Ureter (tissue), 1 donor: ENCODE measurements around the gene TTLL1. TPM values are rescaled to one million over a fixed set of nuclear protein-coding genes. Genes with fewer than 3 reads are reported as not detected.

Experiments
- DNase-seq: peaks from one replicate; pipeline ENCODE4 v3.0.0-alpha.2; 2020; ENCODE audit warnings: low spot score
- total RNA-seq: library from RNA; stranded (reverse); gene quantifications from one replicate; pipeline ENCODE4 v1.2.4, GENCODE V29; 2023
- donor health status: DM: yes; HTN: yes; CAD: no.

TTLL1 gene
- total RNA-seq, result 12.9 TPM

- peak; percentile 88 for DNase-seq
These were observed at the start of gene TTLL1 for GRCh38 chr22:43088984-43089717. TSS of gene TTLL1 (minus strand) at chr22:43089391. CDS start at chr22:43075586, 13,805 bp downstream.

- no peak for DNase-seq
These were observed 47.6 kb upstream of the TTLL1 start for GRCh38 chr22:43136801-43137200.

GRCh38 chr22:43136255-43136654, 47.1 kb upstream of the TTLL1 start:
- DNase-seq, result no peak

- DNase-seq, result no peak
These were observed 46.4 kb upstream of the TTLL1 start for GRCh38 chr22:43135565-43135964.

GRCh38 chr22:43134553-43134952, 45.4 kb upstream of the TTLL1 start:
- DNase-seq, result no peak

- DNase-seq, result no peak
These were observed 44.2 kb upstream of the TTLL1 start for GRCh38 chr22:43133401-43133800.

GRCh38 chr22:43131773-43132501, 42.7 kb upstream of the TTLL1 start:
- no peak for DNase-seq

- no peak for DNase-seq
These were observed 40.5 kb upstream of the TTLL1 start for GRCh38 chr22:43129426-43130425.

- no peak for DNase-seq
These were observed 39.8 kb upstream of the TTLL1 start for GRCh38 chr22:43128928-43129424.

- no peak for DNase-seq
These were observed 38.9 kb upstream of the TTLL1 start for GRCh38 chr22:43128116-43128515.

- peak; percentile 59 for DNase-seq
These were observed 38.1 kb upstream of the TTLL1 start for GRCh38 chr22:43127166-43127908.

- peak; percentile 60 for DNase-seq
These were observed 37.4 kb upstream of the TTLL1 start for GRCh38 chr22:43126501-43127165.

- no peak for DNase-seq
These were observed 29.8 kb upstream of the TTLL1 start for GRCh38 chr22:43118953-43119458.

GRCh38 chr22:43118024-43118849, 29.0 kb upstream of the TTLL1 start:
- no peak for DNase-seq

GRCh38 chr22:43116932-43117331, 27.7 kb upstream of the TTLL1 start:
- no peak for DNase-seq

GRCh38 chr22:43114958-43115357, 25.8 kb upstream of the TTLL1 start:
- DNase-seq, result peak; percentile 72

GRCh38 chr22:43113526-43114251, 24.5 kb upstream of the TTLL1 start:
- peak; percentile 70 for DNase-seq

- peak; percentile 52 for DNase-seq
These were observed 21.9 kb upstream of the TTLL1 start for GRCh38 chr22:43110927-43111623.
